Smooth muscle cell of the brain vasculature (primary cell): Measurements from ENCODE around the gene VSTM2B.

Experiments used
- DNase-seq: peaks from one replicate; pipeline ENCODE4 v3.0.0-alpha.2; 2012; ENCODE audit warnings: low read depth, low spot score

The VSTM2B gene

GRCh38 chr19:29495901-29496441 lies 29.8 kb upstream of the VSTM2B start:
- DNase-seq: no peak

GRCh38 chr19:29497241-29497640 lies 28.6 kb upstream of the VSTM2B start:
- DNase-seq: no peak

GRCh38 chr19:29497686-29498436 lies 27.9 kb upstream of the VSTM2B start:
- no peak for DNase-seq

GRCh38 chr19:29499261-29499920 lies 26.4 kb upstream of the VSTM2B start:
- DNase-seq: no peak

GRCh38 chr19:29499921-29500590 lies 25.7 kb upstream of the VSTM2B start:
- DNase-seq: no peak

- no peak for DNase-seq
These were observed 23.8 kb upstream of the VSTM2B start for GRCh38 chr19:29501816-29502580.

GRCh38 chr19:29502581-29502850 lies 23.3 kb upstream of the VSTM2B start:
- DNase-seq: no peak

GRCh38 chr19:29503140-29503758 lies 22.5 kb upstream of the VSTM2B start:
- DNase-seq: no peak

- no peak for DNase-seq
These were observed 22.0 kb upstream of the VSTM2B start for GRCh38 chr19:29503785-29504184.

- DNase-seq: no peak
These were observed 21.3 kb upstream of the VSTM2B start for GRCh38 chr19:29504454-29504853.

GRCh38 chr19:29505097-29505824 lies 20.5 kb upstream of the VSTM2B start:
- no peak for DNase-seq

GRCh38 chr19:29506619-29506911 lies 19.2 kb upstream of the VSTM2B start:
- no peak for DNase-seq

GRCh38 chr19:29507081-29507860 lies 18.5 kb upstream of the VSTM2B start:
- DNase-seq: no peak

GRCh38 chr19:29508181-29508580 lies 17.6 kb upstream of the VSTM2B start:
- no peak for DNase-seq

GRCh38 chr19:29509456-29509855 lies 16.3 kb upstream of the VSTM2B start:
- DNase-seq: no peak

- no peak for DNase-seq
These were observed 15.0 kb upstream of the VSTM2B start for GRCh38 chr19:29510701-29511265.

- DNase-seq: no peak
These were observed 14.0 kb upstream of the VSTM2B start for GRCh38 chr19:29511768-29512167.

GRCh38 chr19:29512748-29513147 lies 13.0 kb upstream of the VSTM2B start:
- no peak for DNase-seq

GRCh38 chr19:29514525-29515232 lies 11.1 kb upstream of the VSTM2B start:
- DNase-seq: no peak
